ENCODE measurements around the gene PABPC3. TPM values are rescaled to one million over a fixed set of nuclear protein-coding genes. Genes with fewer than 3 reads are reported as not detected.

Gene PABPC3
- total and polyA plus RNA-seq, 2 of the 8 experiments (the other 6 are each of a cell fraction or from before 2014, with no cell fraction given) = 0.18 to 0.48 TPM

GRCh38 chr13:25064396-25064795 is 31.5 kb upstream of the PABPC3 start:
- no peaks in the 10 kb centered on the region for H3K79me1 ChIP-seq (ENCODE audit: low read depth, low read length)
- POLR2A ChIA-PET (ENCODE audit: partially characterized antibody) = no interaction called here
- no peak overlapping the region for H4K8ac ChIP-seq (ENCODE audit: extremely low read depth, insufficient read depth, low read length)
- no peak overlapping the region for H2BK20ac ChIP-seq (ENCODE audit: low read length)
- H3K14ac ChIP-seq (ENCODE audit: insufficient read length) = no peak overlapping the region
- no peak overlapping the region for H3K56ac ChIP-seq (replicated peaks; ENCODE audit: insufficient read length, low read depth, low read length)
- no peak overlapping the region for H2BK5ac ChIP-seq (ENCODE audit: low read depth, low read length)
- CTCF ChIA-PET (ENCODE audit: partially characterized antibody) = interaction anchor here (0.6 to 1.2 kb wide), 2 partner anchors 11 to 423 kb away, joined by 3 to 4 read pairs; no protein-coding TSS in a partner anchor
- no peak overlapping the region for H4K91ac ChIP-seq (replicated peaks; ENCODE audit: insufficient read length, low read length)
- no peak overlapping the region for H3K23ac ChIP-seq (ENCODE audit: insufficient read length)
- TF ChIP-seq, protein P1, sequence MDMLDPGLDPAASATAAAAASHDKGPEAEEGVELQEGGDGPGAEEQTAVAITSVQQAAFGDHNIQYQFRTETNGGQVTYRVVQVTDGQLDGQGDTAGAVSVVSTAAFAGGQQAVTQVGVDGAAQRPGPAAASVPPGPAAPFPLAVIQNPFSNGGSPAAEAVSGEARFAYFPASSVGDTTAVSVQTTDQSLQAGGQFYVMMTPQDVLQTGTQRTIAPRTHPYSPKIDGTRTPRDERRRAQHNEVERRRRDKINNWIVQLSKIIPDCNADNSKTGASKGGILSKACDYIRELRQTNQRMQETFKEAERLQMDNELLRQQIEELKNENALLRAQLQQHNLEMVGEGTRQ (IDR thresholded peaks at IDR 0.05; ENCODE audit: low read length) = no peak
- TF ChIP-seq EZH2 (IDR thresholded peaks at IDR 0.05; ENCODE audit: low read depth, low read length, severe bottlenecking) (no peak), SUZ12 (IDR thresholded peaks at IDR 0.05; ENCODE audit: low read length) (no peak), CBX8 (IDR thresholded peaks at IDR 0.05; ENCODE audit: borderline replicate concordance, low read depth, low read length) (no peak), BRCA1 (IDR thresholded peaks at IDR 0.05; ENCODE audit: low read depth, low read length) (no peak), POLR2AphosphoS5 (IDR thresholded peaks at IDR 0.05; ENCODE audit: low read depth, low read length) (no peak), EGR1 (IDR thresholded peaks at IDR 0.05; ENCODE audit: borderline replicate concordance, low read depth, low read length) (no peak), CHD2 (IDR thresholded peaks at IDR 0.05; ENCODE audit: low read length) (no peak), SRF (IDR thresholded peaks at IDR 0.05; ENCODE audit: low read depth, low read length) (no peak), KDM4A (IDR thresholded peaks at IDR 0.05; ENCODE audit: low read depth, low read length, severe bottlenecking) (no peak), POLR2A (IDR thresholded peaks at IDR 0.05; ENCODE audit: control extremely low read depth in 1 of 2, low read depth in 2 of 2, low read length in 2 of 2) (no peak), RFX5 (IDR thresholded peaks at IDR 0.05; ENCODE audit: borderline replicate concordance, low read depth, low read length) (no peak)
- TF ChIP-seq, protein P2, sequence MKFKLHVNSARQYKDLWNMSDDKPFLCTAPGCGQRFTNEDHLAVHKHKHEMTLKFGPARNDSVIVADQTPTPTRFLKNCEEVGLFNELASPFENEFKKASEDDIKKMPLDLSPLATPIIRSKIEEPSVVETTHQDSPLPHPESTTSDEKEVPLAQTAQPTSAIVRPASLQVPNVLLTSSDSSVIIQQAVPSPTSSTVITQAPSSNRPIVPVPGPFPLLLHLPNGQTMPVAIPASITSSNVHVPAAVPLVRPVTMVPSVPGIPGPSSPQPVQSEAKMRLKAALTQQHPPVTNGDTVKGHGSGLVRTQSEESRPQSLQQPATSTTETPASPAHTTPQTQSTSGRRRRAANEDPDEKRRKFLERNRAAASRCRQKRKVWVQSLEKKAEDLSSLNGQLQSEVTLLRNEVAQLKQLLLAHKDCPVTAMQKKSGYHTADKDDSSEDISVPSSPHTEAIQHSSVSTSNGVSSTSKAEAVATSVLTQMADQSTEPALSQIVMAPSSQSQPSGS (IDR thresholded peaks at IDR 0.05; ENCODE audit: low read length) = no peak
- H3K27ac ChIP-seq (ENCODE audit: low read depth, low read length) = no peak overlapping the region
- H3K4me2 ChIP-seq (ENCODE audit: insufficient read depth in 1 of 2, low read depth in 2 of 2, low read length in 2 of 2) = no peak overlapping the region
- H2BK120ac ChIP-seq (replicated peaks; ENCODE audit: low read depth, low read length) = no peak overlapping the region
- H3K4me1 ChIP-seq (replicated peaks in 1 of 4; ENCODE audit: control insufficient read depth in 3 of 4, insufficient read depth in 4 of 4, low read length in 3 of 4) = peaks cover 0 to 4% (median 2%) of the 10 kb centered on the region in 4 experiments; a peak in 3 of 7 replicates
- no peaks in the 10 kb centered on the region for H3K27me3 ChIP-seq (replicated peaks in 1 of 4; ENCODE audit: control insufficient read depth in 3 of 4, extremely low read depth in 1 of 4, insufficient read depth in 3 of 4, low read length in 3 of 4)
- H2AK5ac ChIP-seq (ENCODE audit: low read depth, low read length) = no peak overlapping the region
- H4K20me1 ChIP-seq (replicated peaks in 1 of 2; ENCODE audit: control insufficient read depth in 1 of 2, insufficient read depth in 2 of 2, low read length in 2 of 2) = peaks cover 0 to 2% of the 10 kb centered on the region in 2 experiments
- DNase-seq (ENCODE audit: low read depth in 1 of 2, low spot score in 2 of 2) = no peak
- no peak overlapping the region for H3K18ac ChIP-seq (ENCODE audit: extremely low read depth, low read length)
- H2BK15ac ChIP-seq (ENCODE audit: low read length) = no peak overlapping the region
- no peaks in the 10 kb centered on the region for H3K79me2 ChIP-seq (ENCODE audit: control insufficient read depth in 1 of 2, insufficient read depth in 2 of 2, low read length in 2 of 2)
- no peak overlapping the region for H2BK12ac ChIP-seq (ENCODE audit: low read depth, low read length)
- no peak overlapping the region for H3K4me3 ChIP-seq (ENCODE audit: extremely low read depth in 1 of 4, insufficient read depth in 2 of 4, low read depth in 3 of 4, low read length in 4 of 4)
- FAIRE-seq = no peak
- no peaks in the 10 kb centered on the region for H3K36me3 ChIP-seq (ENCODE audit: control insufficient read depth in 2 of 4, insufficient read depth in 4 of 4, low read length in 3 of 4)
- no peak overlapping the region for H3K9ac ChIP-seq (replicated peaks in 1 of 4; ENCODE audit: extremely low read depth in 1 of 4, low read depth in 3 of 4, low read length in 3 of 4)
- no peak overlapping the region for H2AFZ ChIP-seq (ENCODE audit: low read length)
- no peaks in the 10 kb centered on the region; the same call in 1 of the 2 replicates for H3K23me2 ChIP-seq (ENCODE audit: low read depth, low read length)
- peaks cover 2 to 6% of the 10 kb centered on the region in 2 experiments; a peak in 1 of 4 replicates for H3K9me3 ChIP-seq (ENCODE audit: insufficient read depth in 2 of 2, low read depth in 1 of 2, low read length in 1 of 2)
- no peak overlapping the region for H3K4ac ChIP-seq (replicated peaks; ENCODE audit: insufficient read length, low read depth, low read length)
- no peak overlapping the region for H4K5ac ChIP-seq (ENCODE audit: insufficient read length, low read depth, low read length)
